Ovary (tissue), 3 donors: ENCODE measurements around the gene SGK2.

ENCODE experiments used
- EP300 ChIP-seq: sonication (generic); formaldehyde crosslinking; IDR thresholded peaks from one replicate; pipeline ENCODE4 v1.6.1; 2017; ENCODE audit warnings: antibody characterized with exemption
- POLR2A ChIP-seq: fragments of 450-650 bp; IDR thresholded peaks from one replicate; pipeline ENCODE4 v1.6.1; 2017; ENCODE audit warnings: antibody characterized with exemption, mild to moderate bottlenecking, moderate library complexity
- TF ChIP-seq, protein P1 (sequence below), 3 donors: fragments of 450-650 bp in 2 of 3; fragments of 200-600 bp in 1 of 3; IDR thresholded peaks; one replicate each; pipeline versions ENCODE4 v1.5.1 to v1.8.0; 2016 to 2022; ENCODE audit warnings: antibody characterized with exemption in 3 of 3, mild to moderate bottlenecking in 1 of 3
- donor health status: DM: no; HTN: no; CAD: no.

DNA sequence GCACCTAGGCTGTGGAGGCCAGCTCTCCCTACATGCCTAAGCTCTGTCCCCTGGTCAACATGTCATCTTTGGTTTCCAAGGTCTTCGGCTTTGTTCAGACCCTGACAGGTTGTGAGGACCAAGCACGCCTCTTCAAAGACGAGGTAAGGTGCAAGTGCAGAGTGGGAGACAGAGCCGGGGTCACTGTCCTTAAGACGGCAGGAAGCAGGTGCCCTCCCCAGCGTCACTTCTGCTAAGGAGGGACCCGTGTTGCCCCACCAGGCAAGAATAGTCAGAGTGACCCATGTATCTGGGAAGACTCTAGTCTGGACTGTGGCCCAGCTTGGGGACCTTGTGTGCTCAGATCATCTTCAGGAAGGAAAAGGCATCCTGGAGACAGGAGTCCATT, 18.2 kb upstream of the SGK2 start:
- no peak for TF ChIP-seq POLR2A
- TF ChIP-seq, protein P1, sequence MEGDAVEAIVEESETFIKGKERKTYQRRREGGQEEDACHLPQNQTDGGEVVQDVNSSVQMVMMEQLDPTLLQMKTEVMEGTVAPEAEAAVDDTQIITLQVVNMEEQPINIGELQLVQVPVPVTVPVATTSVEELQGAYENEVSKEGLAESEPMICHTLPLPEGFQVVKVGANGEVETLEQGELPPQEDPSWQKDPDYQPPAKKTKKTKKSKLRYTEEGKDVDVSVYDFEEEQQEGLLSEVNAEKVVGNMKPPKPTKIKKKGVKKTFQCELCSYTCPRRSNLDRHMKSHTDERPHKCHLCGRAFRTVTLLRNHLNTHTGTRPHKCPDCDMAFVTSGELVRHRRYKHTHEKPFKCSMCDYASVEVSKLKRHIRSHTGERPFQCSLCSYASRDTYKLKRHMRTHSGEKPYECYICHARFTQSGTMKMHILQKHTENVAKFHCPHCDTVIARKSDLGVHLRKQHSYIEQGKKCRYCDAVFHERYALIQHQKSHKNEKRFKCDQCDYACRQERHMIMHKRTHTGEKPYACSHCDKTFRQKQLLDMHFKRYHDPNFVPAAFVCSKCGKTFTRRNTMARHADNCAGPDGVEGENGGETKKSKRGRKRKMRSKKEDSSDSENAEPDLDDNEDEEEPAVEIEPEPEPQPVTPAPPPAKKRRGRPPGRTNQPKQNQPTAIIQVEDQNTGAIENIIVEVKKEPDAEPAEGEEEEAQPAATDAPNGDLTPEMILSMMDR (IDR thresholded peaks at IDR 0.05), result no peak
- TF ChIP-seq EP300, result no peak
